ENCODE measurements around the gene AMH.
"Not testable (repeated sequence)": the region's sequence is repeated elsewhere in the genome, so short reads cannot be mapped to it uniquely, and the experiment has no call there.

The AMH gene

DNA sequence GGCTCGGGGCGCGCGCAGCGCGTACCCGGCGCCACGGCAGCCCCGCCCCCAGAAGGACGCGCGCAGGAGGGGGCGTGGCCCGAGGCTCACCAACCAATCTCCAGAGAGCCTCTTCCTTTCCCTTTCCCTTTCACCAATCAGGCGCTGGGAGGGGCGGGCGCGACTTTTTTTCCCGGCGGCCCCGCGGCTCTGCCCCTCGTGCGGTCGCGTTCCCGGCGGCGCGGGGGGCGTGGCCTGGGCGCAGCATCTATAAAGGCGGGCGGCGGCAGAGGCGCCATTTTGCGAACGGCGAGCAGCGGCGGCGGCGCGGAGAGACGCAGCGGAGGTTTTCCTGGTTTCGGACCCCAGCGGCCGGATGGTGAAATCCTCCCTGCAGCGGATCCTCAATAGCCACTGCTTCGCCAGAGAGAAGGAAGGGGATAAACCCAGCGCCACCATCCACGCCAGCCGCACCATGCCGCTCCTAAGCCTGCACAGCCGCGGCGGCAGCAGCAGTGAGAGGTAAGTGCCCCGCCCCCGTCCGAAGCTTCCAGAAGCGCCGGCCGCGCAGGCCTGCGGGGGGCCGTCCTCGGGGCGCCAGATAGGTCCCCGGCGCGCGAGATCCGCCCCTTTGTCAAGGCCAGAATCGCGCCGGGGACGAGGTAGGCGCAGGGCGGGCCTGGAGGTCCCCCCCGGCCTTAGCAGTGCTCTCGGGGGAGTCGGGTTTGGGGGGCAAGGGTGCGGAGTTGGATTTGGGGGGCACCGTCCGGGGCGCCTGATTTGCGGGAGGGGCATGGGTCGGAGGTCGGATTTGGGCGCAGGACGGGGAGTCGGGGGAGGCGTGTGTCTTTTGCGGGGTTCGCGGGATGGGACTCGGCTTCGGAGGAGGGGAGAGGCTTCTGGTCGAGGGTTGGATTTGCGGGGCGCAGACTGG, 20.4 kb downstream of the AMH start:
- peak; percentile 98 for DNase-seq (ENCODE audit: low read depth, low spot score)

DNA sequence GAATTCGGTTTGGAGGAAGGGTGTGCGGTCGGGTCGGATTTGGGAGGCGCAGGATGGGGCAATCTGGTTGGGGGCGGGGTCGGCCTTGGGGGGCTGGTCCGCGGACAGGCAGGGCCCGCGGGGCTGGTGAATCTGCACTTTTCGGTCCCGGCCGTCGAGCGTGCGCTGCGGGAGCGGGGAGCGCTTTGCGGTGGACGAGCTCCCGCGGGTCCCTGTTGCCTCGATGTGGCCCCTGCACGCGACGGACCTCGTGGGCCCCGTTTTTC, 21.0 kb downstream of the AMH start:
- no peak for DNase-seq (ENCODE audit: low read depth, low spot score)

DNA sequence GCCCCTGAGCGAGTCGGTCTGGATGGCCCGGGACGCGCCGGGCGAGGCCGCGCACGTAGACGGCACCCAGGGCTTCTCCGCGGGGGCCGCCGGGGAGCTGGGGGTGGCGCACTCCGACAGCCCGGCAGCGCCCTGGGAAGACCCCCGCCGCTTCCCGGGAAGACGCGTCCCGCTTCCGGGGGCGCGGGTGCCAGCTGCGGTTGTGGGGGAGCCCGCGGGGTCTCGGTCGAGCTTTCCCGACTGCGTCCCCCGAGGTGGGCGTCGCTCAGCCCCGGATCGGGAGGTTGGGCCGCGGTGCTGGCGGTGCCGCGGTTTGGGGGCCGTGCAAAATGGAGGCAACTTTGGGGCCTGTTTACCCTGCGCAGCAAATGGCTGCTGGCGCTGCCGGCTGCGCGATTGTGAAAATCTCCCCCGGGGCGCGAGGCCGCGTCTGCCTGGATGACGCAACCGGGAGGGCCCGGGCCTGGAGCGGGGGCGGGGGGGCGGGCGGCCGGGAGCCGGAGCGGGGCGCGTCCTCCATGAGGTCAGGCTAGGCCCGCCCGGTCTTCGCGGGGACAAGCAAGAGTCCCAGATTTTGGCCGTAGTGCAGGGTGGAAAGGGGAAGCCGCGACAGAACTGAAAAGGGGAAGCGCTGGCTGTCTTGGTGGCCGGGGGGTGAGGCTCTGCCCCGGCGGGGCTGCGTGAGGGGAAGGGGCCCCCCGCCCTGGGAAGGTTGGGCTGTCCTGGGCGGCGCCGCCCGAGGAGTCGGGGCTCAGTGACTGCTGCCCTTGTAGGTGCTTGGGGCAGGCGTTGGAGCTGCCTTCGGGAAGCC, 21.5 kb downstream of the AMH start:
- peak; percentile 41 for DNase-seq (ENCODE audit: low read depth, low spot score)

DNA sequence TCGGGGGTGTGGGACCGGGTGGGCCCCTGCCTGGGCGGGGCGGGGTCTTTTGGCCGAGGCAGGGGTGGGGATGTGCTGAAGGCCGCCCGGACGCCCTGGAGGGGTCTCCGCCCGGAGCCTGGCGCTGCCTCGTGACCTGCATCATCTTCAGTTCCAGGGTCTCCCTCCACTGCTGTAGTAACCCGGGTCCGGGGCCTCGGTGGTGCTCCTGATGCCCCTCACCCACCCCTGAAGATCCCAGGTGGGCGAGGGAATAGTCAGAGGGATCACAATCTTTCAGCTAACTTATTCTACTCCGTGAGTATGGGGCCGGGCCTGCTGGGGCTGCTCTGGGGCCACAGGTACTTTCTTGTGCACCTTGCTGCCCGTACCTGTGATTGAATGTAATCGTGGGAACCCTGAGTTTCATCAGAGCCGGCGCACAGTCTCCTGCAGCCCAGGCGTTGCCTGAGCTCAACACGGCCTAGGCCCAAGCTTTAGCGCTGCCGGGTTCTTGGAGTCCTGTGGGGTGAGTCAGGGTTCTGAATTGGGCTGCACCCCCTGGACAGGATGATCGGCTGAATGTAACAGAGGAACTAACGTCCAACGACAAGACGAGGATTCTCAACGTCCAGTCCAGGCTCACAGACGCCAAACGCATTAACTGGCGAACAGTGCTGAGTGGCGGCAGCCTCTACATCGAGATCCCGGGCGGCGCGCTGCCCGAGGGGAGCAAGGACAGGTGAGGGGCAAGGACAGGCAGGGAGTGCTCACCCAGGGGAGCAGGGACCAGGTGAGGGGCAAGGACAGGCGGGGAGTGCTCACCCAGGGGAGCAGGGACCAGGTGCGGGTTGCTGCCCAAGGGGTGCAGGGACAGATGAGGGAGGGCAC, 22.3 kb downstream of the AMH start:
- DNase-seq (ENCODE audit: low read depth, low spot score): no peak

DNA sequence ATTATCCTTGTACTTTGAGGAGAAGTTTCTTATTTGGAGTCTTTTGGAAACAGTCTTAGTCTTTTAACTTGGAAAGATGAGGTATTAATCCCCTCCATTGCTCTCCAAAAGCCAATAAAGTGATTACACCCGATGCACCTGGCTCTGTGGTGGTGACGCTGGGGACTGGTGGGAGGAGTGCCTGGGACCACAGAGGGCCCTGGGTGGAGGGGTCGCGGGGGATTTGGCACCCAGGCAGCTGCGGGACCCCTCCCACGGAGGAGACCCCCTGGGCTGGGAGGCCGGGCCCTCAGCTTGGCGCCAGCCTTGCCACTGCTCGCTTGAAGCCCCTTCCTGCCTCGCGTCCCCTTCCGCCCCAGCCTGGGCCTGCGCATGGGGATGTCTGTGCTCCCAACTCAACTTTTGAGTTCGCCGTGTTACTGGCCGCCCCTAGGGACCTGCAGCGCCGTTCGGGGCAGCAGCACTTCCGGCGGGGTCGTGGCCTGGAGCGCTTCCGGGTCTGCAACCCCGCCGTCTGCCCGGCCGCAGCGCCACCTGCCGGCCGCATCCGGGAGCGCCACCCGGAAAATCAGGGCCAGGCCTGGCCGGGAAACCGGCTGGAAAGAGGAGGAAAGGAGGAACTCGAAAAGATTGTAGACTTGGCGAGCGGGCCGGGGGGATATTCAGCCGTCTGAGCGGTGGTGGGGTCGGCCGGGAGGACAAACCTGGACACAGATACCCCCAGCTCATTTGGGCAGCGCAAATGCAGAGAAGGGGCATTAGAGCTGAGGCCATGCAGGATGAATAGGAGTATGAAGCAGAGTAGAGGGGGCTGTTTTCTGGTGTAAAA, 24.4 kb downstream of the AMH start:
- peak; percentile 49 for DNase-seq (ENCODE audit: low read depth, low spot score)

DNA sequence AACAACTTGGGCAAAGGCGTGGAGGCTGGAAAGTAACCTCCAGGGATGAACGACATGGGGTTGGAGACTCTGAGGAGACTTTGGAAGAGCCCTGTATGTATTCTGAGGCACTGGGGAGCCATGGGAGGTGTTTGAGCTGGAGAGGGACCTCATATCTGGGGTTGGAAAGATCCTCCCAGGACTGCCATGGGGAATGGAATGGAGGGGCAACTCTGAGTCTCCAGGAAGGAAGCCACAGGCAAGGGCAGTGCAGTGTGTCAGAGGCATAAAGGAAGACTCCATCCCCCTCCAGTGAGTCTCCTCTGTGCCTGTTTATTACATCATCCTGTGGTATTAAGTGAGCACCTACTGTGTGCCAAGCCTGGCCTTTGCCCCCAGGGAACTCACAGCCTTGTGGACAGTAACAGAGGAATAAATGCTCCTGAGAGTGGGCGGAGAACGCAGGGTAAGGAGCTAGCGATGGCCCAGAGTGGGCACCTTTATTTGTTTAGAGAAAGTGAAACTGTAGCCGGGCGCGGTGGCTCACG, 25.1 kb downstream of the AMH start:
- no peak for DNase-seq (ENCODE audit: low read depth, low spot score)

DNA sequence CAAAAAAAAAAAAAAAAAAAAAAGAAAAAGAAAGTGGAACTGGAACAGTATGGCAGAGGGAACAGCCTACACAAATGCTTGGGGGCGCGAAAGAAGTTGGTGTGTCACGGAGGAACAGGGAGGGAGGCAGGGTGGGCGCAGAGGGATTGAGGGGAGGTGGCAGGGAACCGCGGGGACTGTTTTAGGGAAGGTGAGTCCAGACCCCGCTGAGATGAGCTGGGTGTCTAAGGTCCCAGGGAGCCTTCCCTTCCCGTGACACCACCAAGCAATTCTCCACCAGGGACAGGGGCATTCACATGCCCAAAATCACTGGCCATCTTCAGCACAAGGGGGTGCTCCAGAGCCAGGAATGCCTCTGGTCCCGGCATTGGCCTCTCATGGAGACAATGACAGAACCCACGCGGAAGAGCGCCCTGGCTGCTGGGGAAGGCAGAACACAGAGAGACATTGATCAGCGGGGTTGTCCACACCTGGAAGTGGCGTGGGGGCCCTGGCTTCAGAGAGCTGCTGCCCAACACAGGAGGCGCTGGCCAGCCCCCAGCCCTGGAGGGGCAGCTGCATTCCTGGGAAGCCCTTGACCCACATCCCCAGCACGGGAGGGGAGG, 25.9 kb downstream of the AMH start:
- no peak for DNase-seq (ENCODE audit: low read depth, low spot score)

DNA sequence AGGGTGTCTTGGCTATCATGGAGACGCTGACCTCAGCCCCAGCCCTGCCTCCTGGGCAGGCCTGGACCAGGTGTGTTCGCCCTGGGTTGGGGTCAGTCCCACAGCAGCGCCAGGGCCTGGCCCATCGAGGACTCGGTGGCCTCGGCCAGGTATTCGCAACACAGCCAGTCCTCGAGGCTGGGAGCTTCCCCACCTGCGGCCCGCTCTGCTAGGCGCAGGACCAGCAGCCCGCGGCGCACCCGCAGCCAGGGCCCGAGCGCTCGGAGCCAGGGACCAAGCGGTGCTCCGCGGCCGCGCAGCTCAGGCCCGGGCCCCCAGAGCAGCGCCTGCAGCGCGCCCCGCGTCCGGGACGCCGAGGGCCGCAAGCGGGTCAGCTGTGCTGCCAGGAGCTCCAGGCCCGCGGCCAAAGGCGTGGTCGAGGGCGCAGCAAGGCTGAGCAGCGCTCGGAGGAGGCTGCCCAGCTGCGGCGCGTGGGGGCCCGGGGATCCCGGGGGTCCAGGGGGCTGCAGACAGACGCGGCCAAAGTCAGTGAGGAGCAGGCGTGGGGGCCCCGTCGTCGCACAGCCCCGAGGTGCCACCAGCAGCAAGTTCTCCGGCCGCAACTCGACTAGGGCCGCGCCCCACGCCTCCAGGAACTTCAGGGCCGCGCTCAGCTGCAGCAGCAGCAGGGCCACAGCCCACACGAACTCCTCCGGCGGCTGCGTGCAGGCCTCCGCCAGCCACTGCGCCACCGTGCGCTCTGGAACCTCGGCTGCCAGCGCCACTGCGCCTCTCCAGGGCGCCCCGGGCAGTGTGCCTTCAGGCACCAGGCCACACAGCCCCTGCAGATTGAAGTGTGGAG, 26.7 kb downstream of the AMH start:
- DNase-seq (ENCODE audit: low read depth, low spot score): no peak

DNA sequence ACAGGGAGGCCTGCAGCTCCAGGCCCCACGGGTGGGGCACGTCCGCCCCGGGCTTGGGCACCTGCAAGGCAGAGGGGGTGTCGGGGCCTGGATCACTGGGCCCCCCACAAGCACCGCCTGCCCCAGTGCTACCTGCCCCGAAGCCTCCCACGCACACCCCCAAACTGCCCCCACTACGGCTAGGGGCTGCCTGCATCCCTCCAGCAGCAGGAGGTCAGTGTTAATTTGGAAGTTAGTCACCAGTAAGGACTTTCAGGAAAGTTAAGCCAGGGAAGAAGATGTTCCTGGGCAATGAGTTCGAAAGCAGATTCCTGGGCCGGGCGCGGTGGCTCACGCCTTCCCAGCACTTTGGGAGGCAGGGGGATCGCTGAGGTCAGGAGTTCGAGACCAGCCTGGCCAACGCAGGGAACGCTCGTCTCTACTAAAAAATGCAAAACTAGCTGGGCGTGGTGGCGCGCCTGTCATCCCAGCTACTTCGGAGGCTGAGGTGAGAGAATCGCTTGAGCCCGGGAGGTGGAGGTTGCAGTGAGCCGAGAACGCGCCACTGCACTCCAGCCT, 27.4 kb downstream of the AMH start:
- DNase-seq (ENCODE audit: low read depth, low spot score): no peak

DNA sequence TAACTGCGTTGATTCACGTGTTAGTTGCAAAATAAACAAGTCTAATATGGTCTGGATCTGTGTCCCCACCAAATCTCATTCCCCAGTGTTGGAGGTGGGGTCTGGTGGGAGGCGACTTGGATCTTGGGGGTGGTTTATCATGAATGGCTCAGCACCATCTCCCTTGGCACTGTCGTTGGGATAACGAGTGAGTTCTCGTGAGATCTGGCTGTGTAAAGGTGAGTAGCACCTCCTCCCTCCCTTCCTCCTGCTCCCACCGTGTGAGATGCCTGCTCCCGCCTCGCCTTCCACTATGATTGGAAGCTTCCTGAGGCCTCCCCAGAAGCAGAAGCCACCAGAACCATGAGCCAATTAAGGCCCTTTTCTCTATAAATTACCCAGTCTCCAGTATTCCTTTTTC, 28.0 kb downstream of the AMH start:
- DNase-seq (ENCODE audit: low read depth, low spot score): no peak

DNA sequence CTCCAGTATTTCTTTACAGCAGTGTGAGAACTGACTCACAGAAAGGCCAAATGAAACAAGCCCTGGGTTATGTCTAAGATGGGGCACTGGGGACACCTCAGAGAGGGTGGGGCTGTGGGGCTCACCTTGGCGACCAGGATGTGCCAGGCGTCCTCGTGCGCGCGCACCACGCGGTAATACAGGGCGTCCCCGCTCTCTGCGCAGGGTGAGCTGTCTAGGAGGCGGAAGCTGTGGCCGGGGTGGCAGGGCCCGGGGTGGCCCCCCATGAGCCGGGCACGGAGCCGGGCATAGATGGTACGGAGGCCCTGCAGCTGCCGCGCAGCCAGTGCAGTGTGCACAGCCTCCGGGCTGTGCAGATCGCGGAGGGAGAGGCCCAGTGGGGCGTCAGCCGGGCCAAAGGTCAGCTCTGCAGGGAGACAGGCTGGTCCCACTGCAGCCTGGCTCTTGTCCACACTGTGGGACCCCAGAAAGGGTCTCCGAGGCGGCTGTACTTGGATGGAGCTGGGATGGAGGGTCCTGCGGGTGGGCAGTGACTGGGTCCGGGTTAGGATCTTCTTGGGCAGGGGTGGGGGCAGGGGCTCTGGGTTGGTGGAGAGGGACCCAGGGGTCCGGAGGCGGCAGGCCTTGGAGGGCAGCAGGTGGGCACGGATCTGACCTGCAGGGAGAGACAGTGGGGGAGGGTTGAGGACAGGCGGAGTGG, 29.5 kb downstream of the AMH start:
- DNase-seq (ENCODE audit: low read depth, low spot score): no peak

DNA sequence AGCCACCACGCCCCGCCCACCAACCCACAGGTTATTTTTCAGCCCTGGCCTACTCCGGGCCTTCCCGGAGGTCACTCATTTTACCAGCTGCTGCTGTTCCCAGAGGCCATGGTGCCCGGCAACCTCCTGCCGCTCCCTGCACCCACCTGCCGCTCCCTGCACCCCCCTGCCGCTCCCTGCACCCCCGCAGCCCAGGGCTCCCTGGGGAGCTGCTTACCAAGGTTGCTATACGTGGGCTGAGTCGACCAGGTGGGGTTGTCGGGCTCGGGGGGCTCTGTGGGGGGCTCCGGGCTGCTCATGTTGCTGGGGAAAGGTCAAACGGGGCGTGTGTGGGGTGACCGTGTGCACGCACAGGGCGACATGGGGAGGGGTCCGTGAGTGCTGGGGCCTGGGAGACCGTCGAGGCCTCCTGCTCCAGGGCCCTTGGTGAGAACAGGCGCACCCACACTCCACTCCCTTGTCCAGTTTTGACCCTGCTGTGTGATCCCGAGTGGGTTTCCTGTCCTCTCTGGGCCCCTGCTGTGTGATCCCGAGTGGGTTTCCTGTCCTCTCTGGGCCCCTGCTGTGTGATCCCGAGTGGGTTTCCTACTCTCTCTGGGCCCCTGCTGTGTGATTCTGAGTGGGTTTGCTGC, 31.6 kb downstream of the AMH start:
- no peak for DNase-seq (ENCODE audit: low read depth, low spot score)

DNA sequence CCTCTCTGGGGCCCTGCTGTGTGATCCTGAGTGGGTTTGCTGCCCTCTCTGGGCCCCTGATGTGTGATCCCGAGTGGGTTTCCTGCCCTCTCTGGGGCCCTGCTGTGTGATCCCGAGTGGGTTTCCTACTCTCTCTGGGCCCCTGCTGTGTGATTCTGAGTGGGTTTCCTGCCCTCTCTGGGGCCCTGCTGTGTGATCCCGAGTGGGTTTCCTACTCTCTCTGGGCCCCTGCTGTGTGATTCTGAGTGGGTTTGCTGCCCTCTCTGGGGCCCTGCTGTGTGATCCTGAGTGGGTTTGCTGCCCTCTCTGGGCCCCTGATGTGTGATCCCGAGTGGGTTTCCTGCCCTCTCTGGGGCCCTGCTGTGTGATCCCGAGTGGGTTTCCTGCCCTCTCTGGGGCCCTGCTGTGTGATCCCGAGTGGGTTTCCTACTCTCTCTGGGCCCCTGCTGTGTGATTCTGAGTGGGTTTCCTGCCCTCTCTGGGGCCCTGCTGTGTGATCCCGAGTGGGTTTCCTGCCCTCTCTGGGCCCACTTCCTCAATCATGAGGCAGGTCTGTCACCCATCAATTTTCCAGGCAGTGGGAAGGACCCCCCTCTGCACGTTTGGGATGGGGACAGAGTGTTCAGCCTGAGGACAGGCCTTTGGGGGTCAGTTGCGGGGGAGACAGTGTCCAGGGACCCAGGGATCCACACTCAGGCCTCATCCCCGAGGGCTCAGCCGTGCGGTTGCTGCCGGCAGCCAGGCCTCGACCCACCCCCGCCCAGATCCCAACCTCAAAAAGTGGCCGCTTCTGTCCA, 32.3 kb downstream of the AMH start:
- DNase-seq (ENCODE audit: low read depth, low spot score): not testable (repeated sequence)

DNA sequence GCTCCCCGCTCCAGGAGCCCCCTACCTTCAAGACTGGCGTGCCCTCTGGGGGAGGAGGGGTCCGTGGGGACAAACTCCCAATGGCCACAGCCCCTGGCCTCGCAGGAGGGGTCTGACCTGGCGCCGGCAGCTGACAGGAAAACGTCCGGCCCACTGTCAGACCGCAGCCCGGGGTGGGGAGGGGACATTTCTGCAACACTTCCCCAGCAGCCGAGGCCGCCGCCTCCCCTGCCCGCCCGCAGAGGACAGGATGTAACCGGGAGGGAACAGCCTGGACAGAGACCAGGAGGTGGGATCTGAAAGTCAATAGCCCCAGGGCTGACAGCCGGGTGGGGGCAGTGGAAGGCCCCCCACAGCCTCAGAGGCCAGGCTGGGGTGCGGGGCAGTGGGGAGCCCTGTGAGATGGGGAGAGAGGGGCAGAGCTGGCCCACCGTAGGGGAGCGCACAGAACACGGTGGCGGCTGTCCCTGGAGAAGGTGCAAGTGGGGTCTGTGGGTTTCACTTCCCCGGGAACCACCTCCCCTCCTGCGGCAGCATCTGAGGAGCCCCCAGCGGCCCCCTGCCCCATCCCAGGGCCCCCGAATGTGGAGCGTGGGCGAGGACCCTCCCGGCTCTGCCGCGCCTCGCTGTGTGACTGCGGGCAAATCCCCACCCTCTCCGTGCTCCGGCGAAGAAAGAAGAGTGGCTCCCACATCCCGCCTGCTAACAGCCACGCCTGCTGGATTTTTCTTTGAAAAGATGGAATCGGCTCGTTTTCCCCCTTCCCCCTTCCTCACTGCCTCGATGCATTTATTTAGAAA, 33.1 kb downstream of the AMH start, which contains the start of gene PEAK3:
PEAK3 (minus strand) TSS at position 114 of the 800 bp plus-strand sequence. CDS start 1,244 bp downstream, outside the sequence.
- DNase-seq (ENCODE audit: low read depth, low spot score): no peak

DNA sequence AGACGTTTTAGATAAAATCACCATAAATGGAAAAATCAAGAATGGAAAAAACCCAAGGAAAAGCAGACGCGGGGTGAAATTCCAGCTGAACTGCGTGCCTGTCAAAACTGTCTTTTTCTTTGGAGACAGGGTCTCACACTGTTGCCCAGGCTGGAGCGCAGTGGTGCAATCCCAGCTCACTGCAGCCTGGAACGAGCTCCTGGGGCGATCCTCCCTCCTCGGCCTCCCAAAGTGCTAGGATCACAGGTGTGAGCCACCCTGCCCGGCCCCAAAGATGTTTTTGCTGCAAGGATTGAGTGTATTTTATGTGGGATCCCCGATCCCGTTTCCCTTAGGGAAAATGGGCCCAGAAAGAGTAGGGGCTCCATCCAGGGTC, 33.7 kb downstream of the AMH start:
- no peak for DNase-seq (ENCODE audit: low read depth, low spot score)

DNA sequence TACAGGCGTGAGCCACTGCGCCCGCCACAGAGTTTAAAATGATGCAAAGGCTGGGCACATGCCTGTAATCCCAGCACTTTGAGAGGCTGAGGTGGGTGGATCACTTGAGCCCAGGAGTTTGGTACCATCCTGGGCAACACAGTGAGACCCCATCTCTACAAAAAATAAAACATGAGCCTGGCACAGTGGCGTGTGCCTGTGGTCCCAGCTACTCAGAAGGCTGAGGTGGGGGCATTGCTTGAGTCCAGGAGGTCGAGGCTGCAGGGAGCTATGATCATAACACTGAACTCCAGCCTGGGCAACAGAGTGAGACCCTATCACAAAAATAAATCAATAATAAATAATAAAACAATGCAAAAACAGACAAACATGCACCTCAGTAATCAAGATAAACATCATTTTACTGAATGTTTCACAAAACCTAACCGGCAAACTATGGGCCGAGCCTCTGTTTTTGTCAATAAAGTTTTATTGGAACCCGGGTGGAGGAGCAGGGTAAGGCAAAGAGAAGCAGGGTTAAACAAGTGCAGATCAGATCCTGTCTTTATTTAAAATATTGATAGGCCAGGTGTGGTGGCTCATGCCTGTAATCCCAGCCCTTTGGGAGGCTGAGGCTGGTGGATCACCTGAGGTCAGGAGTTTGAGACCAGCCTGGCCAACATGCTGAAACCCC, 34.8 kb downstream of the AMH start:
- DNase-seq (ENCODE audit: low read depth, low spot score): no peak

All from activated CD4-positive, CD25-positive, alpha-beta regulatory T cell treated with anti-CD3 and anti-CD28 coated beads, Interleukin-2, amount 50 U/mL, for 16 hours (primary cell).